Adrenal gland (tissue), 12 donors: ENCODE measurements around the gene APBA2. TPM values are rescaled to one million over a fixed set of nuclear protein-coding genes. Genes with fewer than 3 reads are reported as not detected.

Experiments
- DNase-seq, 7 donors: peaks; one replicate each; pipeline ENCODE4 v3.0.0-alpha.2; 2019 to 2020
- H3K27ac ChIP-seq, 5 donors: fragments of 200-600 bp; sonication (generic) in 4 of 5; 1 replicate in 3 of 5; 2 replicates in 2 of 5; pipeline versions ENCODE4 v1.5.1 to v1.8.0; 2016 to 2020; ENCODE audit warnings: mild to moderate bottlenecking in 1 of 5
- H3K27me3 ChIP-seq: fragments of 200-600 bp; 2 replicates; pipeline ENCODE4 v1.8.0; 2021
- H3K36me3 ChIP-seq, 2 donors: fragments of 200-600 bp; replicated peaks in 1 of 2; 1 replicate in 1 of 2; 2 replicates in 1 of 2; pipeline versions ENCODE4 v1.5.1 to v1.8.0; 2018 to 2022
- H3K4me1 ChIP-seq, 2 donors: fragments of 200-600 bp; replicated peaks in 1 of 2; 1 replicate in 1 of 2; 2 replicates in 1 of 2; pipeline versions ENCODE4 v1.5.1 to v1.8.0; 2018 to 2021
- H3K4me3 ChIP-seq, 4 donors: fragments of 200-600 bp; sonication (generic) in 3 of 4; one replicate each; pipeline ENCODE4 v1.5.1; 2016 to 2018
- H3K9me3 ChIP-seq, 3 donors: fragments of 200-600 bp; sonication (generic) in 1 of 3; replicated peaks in 1 of 3; 1 replicate in 2 of 3; 2 replicates in 1 of 3; pipeline versions ENCODE4 v1.5.1 to v1.8.0; 2016 to 2021
- CTCF ChIP-seq, 6 experiments: fragments of 450-650 bp in 4 of 6; fragments of 200-600 bp in 2 of 6; sonication (generic) in 1 of 6; IDR thresholded peaks; 1 replicate in 5 of 6; 2 replicates in 1 of 6; pipeline versions ENCODE4 v1.5.1 to v1.8.0; 2016 to 2021; ENCODE audit warnings: antibody characterized with exemption in 6 of 6, mild to moderate bottlenecking in 2 of 6, moderate library complexity in 1 of 6
- POLR2A ChIP-seq, 2 donors: fragments of 450-650 bp; IDR thresholded peaks; one replicate each; pipeline ENCODE4 v1.6.1; 2017; ENCODE audit warnings: antibody characterized with exemption in 2 of 2, mild to moderate bottlenecking in 2 of 2, moderate library complexity in 1 of 2
- WGBS, 4 donors: extraction: QIAGEN DNeasy Blood & Tissue Kit in 2 of 4; methylation state at CpG; one replicate each; pipeline versions ENCODE4 v1.1.5 to v1.1.7; 2013 to 2017; 5-methylcytosine and 5-hydroxymethylcytosine counted together
- intact Hi-C, 2 donors: fragments of 100-400 bp; cut with DNase I; formaldehyde crosslinking; loops; one replicate each; pipeline versions ENCODE4 v1.14.1 to v1.15.0; 2022 to 2023
- polyA plus RNA-seq, 3 donors: library from polyadenylated mRNA; stranded (reverse); fragments of 200-250 nt in 2 of 3; fragments of 350-450 nt in 1 of 3; fragmentation: Illumina TruSeq in 1 of 3; extraction: RNeasy Lipid Tissue Mini Kit (QIAGEN cat#74804) in 1 of 3; gene quantifications; one replicate each; pipeline ENCODE4 v1.2.3, GENCODE V29; 2013 to 2014
- total RNA-seq, 9 donors: library from RNA; depleted of rRNA in 4 of 9; stranded (reverse); fragments of >200 nt in 4 of 9; fragments of 120-200 nt in 1 of 9; fragmentation: NEBNext Ultra II Directional in 1 of 9; extraction: Animal tissue kit (Norgen Biotek cat#: 25700) in 1 of 9; gene quantifications; one replicate each; pipeline versions ENCODE4 v1.1.0 to v1.2.4, GENCODE V29; 2013 to 2023
- donor health status: healthy with polysubstance abuse.
- donor health status: Bipolar disorder and iron deficiency.
- donor health status: DM: yes; HTN: yes; CAD: no.
- donor health status: DM: no; HTN: no; CAD: no.
- donor health status: DM: no; HTN: no; CAD: no.
- donor health status: DM: yes; HTN: yes; CAD: no.

The APBA2 gene
- total and polyA plus RNA-seq, 12 donors, result 2.1 to 13.2 (median 4.7) TPM

GRCh38 chr15:29008846-29009245 lies 123.1 kb downstream of the APBA2 start:
- Histone ChIP-seq H3K9me3 (no peaks in the 10 kb centered on the region), H3K27me3 (no peaks in the 10 kb centered on the region), H3K4me3 (no peak overlapping the region), H3K27ac (no peak overlapping the region), H3K4me1 (no peaks in the 10 kb centered on the region), H3K36me3 (no peaks in the 10 kb centered on the region)
- intact Hi-C loops, result no loop called here
- peak in 1 of 7 donors; percentile 13 for DNase-seq
- WGBS, 4 donors, result 58 to 78% (median 72%) methylated on average over 2 of the region's 2 CpGs
- TF ChIP-seq CTCF (IDR thresholded peaks at IDR 0.05) (no peak), POLR2A (IDR thresholded peaks at IDR 0.05) (no peak)

GRCh38 chr15:29012097-29012496 lies 126.3 kb downstream of the APBA2 start:
- Histone ChIP-seq H3K4me1 (no peaks in the 10 kb centered on the region), H3K9me3 (no peaks in the 10 kb centered on the region), H3K36me3 (no peaks in the 10 kb centered on the region), H3K4me3 (no peak overlapping the region), H3K27me3 (no peaks in the 10 kb centered on the region), H3K27ac (no peak overlapping the region)
- 85 to 88% (median 86%) methylated on average over 2 of the region's 2 CpGs for WGBS, 4 donors
- intact Hi-C loops, result no loop called here
- no peak for DNase-seq
- TF ChIP-seq CTCF (IDR thresholded peaks at IDR 0.05) (no peak), POLR2A (IDR thresholded peaks at IDR 0.05) (no peak)

- peak in 1 of 7 donors; percentile 15 for DNase-seq
- no peak overlapping the region for H3K27ac ChIP-seq
- no peaks in the 10 kb centered on the region for H3K36me3 ChIP-seq
- H3K27me3 ChIP-seq, result no peaks in the 10 kb centered on the region
- H3K9me3 ChIP-seq, result no peaks in the 10 kb centered on the region
- intact Hi-C loops, result no loop called here
- TF ChIP-seq POLR2A (IDR thresholded peaks at IDR 0.05) (no peak), CTCF (IDR thresholded peaks at IDR 0.05) (no peak)
- H3K4me3 ChIP-seq, result no peak overlapping the region
- no peaks in the 10 kb centered on the region for H3K4me1 ChIP-seq
- 11 to 21% (median 13%) methylated on average over 1 of the region's 1 CpG for WGBS, 4 donors
Measured at GRCh38 chr15:29014493-29014892, 128.7 kb downstream of the APBA2 start.

GRCh38 chr15:29016518-29016917 lies 130.7 kb downstream of the APBA2 start:
- Histone ChIP-seq H3K27ac (no peak overlapping the region), H3K9me3 (no peaks in the 10 kb centered on the region), H3K4me3 (no peak overlapping the region), H3K27me3 (no peaks in the 10 kb centered on the region), H3K36me3 (no peaks in the 10 kb centered on the region), H3K4me1 (no peaks in the 10 kb centered on the region)
- intact Hi-C loops, result no loop called here
- 77 to 89% (median 81%) methylated on average over 3 of the region's 3 CpGs for WGBS, 4 donors
- peak in 1 of 7 donors; percentile 15 for DNase-seq
- no peak for TF ChIP-seq POLR2A (IDR thresholded peaks at IDR 0.05)
- TF ChIP-seq CTCF (IDR thresholded peaks at IDR 0.05), result no peak
